ENCODE data around the gene CST7.

DNA sequence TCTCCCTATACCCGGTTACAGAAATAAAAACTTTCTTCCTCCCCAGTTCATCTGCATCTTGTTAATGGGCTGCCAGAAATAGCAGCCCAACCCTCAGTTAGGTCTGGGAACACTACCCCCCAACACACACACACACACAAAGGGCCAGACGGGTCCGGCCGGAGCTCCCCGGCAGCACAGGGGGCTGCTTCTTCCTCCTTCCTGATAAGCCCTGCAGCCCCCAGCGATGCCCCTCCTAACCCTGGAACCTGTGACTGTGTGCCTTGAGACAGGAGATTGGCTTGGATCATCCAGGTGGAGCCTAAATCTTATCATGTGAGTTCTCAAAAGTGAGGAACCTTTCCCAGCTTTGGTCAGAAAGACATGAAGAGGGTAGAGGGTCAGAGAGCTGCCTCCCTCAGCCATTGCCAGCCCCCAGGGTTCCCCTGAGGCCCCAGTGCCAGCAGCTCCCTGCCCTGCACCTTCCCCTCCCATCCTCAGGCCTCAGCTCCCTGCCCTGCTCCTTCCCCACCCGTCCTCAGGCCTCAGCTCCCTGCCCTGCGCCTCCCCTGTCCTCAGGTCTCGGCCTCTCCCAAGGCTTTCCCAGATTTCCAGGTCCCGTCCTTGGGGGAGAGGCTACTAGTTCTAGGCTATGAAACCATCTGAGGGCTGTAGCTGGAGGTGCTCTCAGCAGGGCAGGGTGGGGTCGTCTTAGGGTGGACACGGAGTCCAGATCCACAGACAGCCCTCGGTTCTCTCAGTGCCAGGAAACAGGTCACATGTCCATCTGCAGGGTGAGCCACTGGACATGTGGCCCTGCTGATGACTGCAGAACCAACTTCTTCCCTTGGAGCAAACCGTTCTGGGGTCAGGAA, 34.5 kb upstream of the CST7 start:
- TF ChIP-seq POLR2A (IDR thresholded peaks at IDR 0.05), result no peak
- TF ChIP-seq, protein P1, sequence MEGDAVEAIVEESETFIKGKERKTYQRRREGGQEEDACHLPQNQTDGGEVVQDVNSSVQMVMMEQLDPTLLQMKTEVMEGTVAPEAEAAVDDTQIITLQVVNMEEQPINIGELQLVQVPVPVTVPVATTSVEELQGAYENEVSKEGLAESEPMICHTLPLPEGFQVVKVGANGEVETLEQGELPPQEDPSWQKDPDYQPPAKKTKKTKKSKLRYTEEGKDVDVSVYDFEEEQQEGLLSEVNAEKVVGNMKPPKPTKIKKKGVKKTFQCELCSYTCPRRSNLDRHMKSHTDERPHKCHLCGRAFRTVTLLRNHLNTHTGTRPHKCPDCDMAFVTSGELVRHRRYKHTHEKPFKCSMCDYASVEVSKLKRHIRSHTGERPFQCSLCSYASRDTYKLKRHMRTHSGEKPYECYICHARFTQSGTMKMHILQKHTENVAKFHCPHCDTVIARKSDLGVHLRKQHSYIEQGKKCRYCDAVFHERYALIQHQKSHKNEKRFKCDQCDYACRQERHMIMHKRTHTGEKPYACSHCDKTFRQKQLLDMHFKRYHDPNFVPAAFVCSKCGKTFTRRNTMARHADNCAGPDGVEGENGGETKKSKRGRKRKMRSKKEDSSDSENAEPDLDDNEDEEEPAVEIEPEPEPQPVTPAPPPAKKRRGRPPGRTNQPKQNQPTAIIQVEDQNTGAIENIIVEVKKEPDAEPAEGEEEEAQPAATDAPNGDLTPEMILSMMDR (IDR thresholded peaks at IDR 0.05), result no peak
- no peak for TF ChIP-seq POLR2AphosphoS5 (IDR thresholded peaks at IDR 0.05)

All from breast epithelium (tissue), 3 donors.